ENCODE data around the gene ZNF436.
A peak's percentile ranks its signal among the peaks of the same experiment; 100 is the strongest.
"Not testable (repeated sequence)": the region's sequence is repeated elsewhere in the genome, so short reads cannot be mapped to it uniquely, and the experiment has no call there.

ZNF436 gene

DNA sequence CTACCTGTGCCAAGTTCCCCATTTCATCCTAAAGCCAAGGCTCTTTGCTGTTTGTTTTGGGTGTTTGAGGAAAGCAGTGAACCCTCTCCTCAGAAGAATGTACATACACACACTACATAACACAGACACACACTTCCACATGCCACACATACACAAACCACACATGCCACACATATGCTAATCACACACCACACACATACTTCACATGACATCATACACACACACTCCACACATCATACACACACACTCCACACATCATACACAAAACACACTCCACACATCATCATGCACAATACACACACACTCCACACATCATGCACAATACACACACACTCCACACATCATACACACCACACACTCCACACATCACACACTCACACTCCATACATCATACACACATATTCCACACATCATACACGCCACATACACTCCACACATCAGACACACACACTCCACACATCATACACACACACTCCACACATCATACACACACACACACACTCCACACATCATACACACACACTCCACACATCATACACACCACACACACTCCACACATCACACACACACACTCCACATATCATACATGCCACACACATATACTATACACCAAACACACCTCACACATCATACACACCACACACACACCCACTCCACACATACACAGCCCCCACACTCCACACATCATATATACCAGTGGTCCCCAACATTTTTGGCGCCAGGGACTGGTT lies 22.7 kb upstream of the ZNF436 start:
- DNase-seq (ENCODE audit: low spot score), result no peak

DNA sequence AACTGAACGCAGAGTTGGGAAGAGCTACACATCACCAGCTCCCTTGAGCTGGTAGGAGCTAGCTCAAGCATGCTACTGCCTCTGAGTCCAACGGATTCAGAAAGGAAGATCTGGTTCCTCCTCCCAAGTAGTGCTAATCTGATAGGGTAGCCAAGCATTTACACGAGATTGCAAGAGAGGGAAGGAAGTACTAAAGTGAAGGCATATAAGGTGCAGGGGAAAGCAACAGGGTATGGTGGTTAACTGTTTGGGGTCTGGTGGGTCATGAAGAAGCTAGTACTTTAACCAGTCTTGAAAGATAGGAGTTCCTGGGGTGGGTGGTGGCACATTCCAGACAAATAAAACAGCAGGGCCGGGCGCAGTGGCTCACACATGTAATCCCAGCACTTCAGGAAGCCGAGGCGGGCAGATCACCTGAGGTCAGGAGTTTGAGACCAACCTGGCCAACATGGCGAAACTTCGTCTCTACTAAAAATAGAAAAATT lies 20.2 kb upstream of the ZNF436 start:
- DNase-seq (ENCODE audit: low spot score), result no peak

DNA sequence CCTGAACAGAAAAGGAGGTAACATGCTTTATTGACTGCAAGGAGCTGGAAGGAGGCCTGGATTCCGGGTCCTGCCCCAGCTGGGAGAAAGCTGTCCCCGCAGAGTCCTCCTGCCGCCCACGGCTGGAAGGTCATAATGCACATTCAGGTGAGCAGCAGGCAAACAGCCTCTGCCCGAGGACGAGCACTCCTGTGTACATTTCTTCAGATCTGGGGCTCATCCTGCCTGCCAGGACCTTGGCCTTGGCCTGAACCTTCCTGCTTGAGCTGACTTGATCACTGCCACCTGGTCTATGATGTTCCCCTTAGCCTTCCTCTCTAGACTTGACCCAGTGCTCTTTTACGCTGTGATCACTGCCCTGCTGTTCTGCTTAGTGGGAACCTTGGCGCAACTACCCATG lies 17.9 kb upstream of the ZNF436 start:
- DNase-seq (ENCODE audit: low spot score), result no peak

DNA sequence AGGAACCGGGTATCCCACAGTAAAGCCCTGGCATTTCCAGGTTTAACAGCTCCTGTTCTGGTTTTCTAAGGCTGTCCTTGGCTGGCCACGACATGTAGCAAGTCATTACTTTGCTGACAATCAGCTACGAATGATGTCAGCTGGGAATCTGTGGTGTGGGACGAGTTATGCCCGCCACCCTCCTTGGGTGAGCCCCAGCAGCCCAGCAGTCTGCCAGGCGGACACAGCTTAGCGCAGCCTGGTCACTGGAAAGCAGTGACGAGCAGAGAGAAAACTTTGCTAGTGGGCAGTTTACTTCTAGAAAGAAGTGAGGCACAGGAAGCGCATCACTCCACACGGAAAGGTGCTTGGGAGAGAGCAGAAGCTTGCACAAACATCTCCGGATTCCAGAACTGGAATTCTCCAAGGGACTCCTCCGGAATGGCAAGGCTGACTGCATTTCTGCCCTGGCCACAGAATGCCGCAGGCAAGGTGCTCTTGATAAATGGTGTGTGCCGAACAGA lies 15.5 kb upstream of the ZNF436 start:
- DNase-seq (ENCODE audit: low spot score), result no peak

DNA sequence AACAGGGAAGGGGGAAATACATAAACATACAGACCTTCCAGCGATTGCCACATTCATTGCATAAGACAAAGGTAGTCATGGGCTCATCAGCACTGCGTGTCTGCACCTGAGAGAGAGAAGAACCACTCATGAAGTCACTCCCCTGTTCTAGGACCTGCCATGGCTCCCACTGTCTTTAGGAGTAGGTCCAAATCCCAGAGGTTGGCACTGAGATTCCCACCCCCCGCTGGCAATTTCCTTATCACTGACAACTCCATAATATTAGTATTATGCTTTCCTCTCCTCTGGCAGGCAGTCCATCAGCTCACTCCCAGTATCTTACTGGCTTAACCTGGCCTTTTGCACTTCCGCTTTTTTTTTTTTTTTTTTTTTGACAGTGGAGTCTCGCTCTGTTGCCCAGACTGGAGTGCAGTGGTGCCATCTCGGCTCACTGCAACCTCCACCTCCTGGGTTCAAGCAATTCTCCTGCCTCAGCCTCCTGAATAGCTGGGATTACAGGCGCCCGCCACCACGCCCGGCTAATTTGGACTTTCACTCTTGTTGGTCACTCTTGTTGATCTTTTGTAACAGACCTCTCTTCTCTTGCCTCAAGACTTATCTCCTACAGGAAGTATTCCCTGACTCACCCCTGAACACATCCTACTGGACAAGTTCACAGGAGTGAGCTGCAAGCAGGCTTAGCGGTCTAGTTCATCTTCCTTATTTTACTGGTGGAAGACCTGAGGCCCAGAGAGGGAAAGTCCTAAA lies 14.8 kb upstream of the ZNF436 start:
- peak; percentile 68 for DNase-seq (ENCODE audit: low spot score)

DNA sequence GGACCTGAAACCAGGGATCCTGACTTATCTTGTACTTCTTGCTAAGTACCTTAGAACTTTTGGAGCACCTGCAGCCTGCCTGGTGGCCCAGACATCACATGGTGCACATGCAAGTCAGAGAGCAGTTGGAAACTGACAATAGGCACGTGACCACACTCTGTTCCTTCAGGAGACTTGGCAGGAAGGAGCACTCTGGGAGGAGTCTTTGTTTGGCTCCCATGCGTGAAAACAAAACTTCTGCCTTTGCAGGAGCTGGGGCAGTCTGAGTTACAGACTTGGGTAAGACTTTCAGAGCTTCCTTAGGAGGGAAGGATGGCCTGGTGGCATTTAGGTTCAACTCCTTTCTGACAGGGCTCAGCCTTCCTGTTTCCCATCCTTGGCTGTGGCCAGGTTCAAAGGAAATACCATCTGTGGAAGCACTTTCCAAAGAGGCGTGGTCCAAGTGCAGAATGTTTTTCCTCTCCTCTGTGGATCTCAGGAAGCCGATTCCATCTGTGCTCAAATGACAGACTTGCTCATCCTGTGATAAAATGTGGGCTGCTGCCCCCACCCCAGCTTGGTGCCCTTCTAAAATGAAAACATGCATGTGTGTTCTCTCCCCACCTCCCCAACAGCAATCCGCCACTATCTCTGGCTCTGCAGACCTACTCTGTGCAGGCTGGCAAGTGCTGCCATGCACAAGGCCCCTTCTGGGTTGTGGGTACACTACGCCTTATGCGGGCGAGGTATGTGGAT lies 14.1 kb upstream of the ZNF436 start:
- no peak for DNase-seq (ENCODE audit: low spot score)

DNA sequence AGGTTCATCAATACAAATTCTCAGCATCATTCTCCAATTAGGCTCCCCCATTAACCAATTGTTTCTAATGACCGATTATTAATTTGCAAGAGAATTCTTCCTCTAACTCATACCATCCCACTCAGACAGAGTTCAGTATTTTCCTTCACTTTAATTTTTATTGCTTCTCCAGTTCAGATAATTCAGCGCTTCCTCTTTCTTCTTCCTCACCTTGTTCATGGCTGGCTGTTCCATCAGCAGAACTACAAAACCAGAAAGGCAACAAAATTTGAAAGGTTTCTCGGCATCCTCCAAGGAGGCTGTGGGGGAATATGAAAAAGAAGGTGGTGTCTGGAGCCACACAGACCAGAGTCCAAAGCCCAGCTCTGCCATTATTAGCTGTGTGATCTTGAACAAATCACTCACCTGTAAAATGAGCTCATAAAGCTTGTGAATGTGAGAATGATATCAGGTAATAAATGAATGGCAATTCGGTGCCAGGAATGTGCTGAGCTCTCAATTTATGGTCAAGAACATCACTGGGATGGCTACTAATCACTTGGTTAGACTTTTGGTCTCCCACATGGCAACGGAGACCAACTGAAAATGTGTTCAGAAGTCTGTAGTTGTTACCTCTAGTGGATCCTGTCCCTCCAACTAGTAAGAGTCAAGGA lies 11.7 kb upstream of the ZNF436 start:
- DNase-seq (ENCODE audit: low spot score), result no peak

DNA sequence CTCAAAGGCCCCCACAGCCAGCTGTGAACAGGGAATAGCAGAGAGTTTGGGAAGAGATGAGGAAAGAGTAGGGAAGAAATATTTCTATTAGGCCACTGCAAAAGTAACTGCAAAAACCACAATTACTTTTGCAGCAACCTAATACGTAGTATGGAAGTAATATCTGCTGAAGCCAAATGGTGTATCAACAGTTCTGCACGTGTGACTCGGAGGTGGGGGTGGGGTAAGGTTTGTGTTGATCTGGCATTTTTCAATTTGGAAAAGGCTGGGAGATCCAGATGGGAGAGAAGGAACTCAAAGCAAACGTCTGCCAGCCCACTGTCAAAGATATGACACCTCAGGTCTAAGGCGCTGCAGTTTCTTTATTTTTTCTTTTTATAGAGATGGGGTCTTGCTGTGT lies 11.1 kb upstream of the ZNF436 start:
- DNase-seq (ENCODE audit: low spot score), result no peak

DNA sequence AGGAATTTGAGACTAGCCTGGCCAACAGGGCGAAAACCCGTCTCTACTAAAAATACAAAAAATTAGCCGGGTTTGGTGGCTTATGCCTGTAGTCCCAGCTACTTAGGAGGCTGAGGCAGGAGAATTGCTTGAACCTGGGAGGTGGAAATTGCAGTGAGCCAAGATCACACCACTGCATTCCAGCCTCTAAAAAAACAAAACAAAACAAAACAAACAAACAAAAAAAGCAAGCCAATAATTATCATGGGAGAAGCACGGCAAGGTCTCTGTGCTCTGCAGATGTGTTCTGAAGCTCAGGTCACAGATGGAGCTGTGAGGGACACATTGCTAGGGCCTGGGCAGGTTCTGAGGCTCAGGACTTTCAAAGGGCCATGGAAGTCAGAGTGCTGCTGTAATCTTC lies 10.6 kb upstream of the ZNF436 start:
- not testable (repeated sequence) for DNase-seq (ENCODE audit: low spot score)

DNA sequence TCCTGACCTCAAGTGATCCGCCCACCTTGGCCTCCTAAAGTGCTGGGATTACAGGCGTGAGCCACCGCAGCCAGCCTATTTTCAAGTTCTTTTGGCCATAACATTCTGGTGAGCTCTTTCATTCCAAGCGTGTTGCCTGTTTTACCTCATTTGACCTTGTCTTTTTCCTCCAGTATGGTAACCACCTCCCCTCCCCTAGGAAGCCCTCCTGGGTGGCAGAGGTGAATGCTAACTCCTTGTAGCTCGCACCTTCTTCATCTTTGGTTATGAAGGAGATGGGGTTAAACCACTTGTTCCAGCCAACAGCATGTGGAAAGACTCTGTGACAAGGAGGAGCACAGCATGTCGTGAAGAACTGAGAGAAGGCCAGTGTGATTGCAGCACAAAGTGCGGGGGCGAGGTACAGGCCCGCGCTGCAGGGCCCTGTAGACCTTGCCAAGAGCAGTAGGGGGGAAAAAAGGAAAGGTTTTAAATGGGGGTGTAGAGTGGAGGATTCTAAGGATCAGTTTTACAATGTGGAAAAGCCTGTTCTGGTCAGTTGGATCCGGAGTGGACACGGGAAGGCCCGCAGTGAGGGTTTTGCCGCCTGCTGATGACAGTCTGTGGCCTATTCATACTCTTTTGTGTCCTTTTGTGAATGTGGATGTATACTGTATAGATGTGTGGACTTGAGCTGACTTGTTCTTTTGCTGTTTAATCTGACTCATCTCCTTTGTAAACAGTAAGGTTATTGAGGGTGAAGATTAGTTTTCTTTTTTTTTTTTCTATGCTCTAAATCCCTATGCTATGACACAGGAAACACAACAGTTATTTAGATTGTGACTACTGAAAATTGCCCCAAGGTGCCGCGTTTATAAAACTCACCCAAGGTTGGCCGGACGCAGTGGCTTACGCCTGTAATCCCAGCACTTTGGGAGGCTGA lies 7.5 kb upstream of the ZNF436 start:
- peak; percentile 71 for DNase-seq (ENCODE audit: low spot score)

DNA sequence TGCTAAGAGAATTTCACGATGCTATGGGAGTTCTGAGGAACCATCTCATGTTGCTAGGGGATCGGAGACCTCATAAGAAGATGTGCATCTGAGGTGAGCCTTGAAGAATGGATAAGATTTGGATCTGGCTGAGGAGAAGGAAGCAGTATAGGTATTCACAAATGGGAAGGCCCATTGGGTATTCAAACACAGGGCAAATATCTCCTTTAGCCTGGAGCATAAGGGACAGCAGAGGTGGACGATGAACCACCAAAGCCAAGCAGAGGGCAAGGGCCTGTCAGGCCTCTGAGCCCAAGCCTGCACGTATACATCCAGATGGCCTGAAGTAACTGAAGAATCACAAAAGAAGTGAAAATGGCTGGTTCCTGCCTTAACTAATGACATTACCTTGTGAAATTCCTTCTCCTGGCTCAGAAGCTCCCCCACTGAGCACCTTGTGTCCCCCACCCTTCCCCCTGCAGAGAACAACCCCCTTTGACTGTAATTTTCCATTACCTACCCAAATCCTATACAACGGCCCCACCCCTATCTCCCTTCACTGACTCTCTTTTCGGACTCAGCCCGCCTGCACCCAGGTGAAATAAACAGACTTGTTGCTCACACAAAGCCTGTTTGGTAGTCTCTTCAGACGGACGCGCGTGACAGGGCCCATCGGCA lies 4.6 kb upstream of the ZNF436 start:
- not testable (repeated sequence) for DNase-seq (ENCODE audit: low spot score)

DNA sequence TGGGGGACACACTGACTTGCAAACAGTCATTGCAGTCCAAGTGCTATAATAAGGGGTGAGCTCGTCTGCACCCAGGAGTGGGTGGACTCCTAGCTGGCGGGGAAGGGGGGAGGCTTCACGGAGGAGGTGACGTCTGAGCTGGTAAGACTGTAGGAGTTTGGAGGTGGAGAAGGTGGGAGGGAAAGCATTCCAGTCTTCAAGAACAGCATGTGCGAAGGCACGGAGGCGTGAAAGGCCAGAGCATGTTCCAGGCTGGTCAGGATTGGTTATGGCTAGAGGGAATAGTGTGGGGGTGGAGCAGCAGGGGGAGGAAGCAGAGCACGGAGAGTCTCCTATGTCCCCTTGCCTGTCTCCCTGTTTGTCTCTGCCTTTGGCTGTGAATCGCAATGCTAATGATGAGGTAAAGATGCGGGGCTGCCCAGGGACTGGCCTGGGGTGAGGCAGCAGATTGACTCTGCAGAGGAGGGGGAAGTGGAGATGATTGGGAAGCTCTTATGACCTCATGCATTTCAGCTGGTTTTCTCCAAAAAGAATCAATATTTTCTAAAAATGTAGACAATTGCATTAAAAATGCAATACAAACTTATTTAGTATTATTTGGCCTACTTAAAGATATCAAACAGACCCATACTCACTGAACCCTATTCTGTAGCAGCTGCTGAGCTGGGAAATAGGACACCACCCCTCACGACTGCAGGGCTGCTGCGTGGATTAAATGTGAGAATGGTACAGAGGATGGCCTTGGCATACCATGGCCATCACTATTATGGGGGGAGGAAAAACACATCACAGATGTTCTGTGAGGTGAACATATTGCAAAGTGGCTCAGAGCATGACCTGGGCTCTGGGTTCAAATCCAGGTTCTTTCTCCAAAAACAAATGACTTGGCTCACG lies 2.6 kb upstream of the ZNF436 start:
- no peak for DNase-seq (ENCODE audit: low spot score)

DNA sequence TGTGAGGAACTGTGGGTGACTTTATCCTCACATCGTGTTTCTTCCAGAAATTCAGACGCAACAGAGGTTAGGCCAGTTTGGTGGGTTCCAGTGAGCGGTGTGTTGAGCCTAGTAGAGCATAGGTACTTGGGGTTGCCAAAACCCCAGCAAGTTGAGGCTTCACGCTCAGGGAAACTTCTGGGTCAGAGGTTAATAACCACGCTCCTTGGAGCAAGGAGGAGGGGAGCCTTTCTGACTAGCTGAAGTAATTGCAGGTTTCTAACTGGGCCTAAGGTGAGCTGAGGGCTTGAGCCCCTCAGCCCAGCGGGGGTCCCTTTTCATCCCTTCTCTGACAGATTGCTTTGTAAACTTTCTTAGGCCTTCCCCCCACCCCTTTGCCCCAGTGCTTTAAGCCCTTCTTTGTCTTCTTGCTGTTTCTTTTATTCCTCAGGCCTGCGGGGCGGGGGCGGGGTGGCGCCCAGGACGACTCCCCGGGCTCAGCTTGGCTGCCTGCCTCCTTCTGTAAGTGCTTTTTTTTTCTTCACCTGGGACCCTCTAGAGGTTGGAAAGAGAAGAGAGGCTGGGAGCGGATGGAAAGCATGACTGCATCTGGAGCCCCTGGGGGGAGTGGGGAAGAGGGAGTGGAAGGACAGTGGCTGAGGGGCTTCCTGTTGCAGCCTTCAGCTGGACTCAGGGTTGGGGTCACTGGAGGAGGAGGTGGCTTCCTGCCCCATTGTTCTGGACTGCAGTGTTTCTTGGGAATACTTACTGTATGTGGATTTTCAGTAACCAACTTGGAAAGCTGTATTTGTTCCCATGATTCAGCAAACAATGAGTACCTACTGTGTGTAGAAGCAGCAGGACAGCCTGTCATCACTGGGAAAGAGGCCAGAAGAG lies 1.3 kb upstream of the ZNF436 start:
- peak; percentile 55 for DNase-seq (ENCODE audit: low spot score)

DNA sequence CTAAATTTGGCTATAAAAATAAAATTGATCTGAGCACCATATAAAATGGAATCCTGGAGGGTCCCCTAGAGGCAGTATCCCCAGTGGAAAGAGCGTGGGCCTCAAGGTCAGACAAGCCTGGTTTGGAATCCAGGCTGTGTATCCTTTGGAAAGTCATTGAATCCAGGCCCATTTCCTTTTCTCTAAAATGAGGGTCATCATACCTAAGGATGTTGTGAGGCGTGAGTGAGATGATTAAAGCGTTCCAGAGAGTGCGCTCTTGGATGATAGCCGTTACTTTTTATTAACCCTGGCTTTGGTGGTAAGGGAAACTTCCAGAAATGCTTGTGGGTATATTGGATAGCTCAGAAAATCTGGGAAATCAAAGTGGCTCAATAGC lies 683 bp upstream of the ZNF436 start:
- DNase-seq (ENCODE audit: low spot score), result no peak

DNA sequence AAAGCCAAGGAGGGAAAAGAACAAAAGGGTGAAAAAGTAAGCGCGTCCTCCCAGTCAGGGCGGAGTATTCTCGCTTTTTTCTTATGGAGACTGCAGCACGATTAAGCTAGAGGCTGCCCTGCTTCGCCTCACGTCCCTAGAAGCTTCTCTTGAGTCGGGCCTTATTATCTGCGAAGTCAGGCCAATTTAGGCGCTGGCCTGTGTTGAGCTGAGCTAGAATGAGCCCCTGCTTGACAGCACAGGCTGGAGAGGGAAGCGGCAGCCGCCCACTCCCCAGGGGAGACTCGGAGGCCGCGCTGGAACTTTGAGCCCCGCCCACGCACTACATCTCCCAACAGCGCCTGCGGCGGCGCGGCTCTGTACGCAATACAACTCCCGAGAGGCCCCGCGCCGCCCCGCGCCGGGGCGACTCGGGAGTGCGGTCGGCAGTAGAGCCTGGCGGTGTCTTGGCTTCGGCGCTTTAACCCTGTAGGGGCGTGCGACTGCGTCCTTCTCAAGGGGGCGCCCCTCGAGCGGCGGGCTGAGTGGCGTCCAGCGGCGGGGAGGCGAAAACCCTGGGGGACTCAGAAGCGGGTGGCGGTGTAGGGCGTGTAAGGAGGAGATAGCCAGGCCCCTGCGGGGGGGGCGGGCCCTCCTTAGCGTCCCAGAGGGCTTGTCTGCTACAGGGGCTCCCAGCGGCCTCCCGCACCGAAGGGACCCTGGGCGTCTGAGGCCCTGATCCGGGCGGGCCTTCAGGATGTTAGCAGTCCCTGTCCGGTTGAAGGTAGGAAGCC lies 888 bp downstream of the ZNF436 start:
- peak; percentile 84 for DNase-seq (ENCODE audit: low spot score)

DNA sequence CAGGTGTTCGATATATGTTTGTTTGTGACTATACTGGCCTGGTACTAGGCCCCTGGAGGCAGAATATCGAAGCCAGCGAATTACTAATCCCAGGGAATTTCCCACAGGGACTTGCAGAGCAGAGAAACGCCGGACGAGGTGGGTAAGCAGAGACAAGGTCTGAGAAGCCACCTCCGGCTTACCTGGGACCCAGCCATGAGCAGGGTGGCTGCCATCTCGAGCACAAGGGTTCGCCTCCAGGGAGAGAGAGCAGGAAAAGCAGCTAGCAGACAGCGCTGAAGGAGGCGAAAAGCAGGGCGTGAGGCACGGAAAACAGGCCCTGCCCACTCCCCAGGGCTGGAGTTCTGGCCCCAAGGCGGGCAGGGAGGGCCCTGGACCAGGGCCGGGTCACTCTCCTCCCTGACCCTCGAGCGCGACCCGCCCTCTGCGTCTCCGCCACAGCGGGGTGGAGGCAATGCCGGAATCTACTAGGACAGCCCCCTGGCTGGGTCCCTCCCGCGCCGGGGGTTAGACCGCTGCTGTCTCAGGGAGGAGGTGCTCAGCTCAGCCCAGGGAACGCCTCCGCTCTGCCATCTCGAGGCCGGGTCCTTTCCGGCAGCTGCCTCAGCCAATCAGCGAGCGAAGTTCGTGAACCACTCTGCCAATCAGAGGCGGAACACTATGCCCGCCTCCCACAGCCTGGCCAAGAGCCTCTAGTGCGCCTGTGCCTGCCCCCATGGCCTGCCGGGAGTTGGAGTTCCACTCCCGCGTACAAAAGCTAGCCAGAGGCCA lies 1.7 kb downstream of the ZNF436 start:
- DNase-seq (ENCODE audit: low spot score), result peak; percentile 97

DNA sequence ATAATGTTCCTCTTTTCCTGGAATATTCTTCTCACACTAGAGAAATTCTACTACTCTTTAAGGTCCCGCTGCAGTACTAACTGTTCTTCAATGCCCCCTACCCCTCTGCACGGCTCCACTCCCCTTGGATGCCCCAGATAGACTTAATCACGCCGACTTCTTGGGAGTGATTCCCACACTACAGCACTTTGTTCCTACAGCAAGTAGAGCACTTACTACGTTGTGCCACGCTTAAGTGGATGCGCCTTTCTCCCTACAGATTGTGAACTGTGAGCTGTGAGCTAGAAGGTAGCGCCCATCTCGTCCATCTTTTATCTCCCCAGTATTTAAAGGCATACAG lies 2.2 kb downstream of the ZNF436 start:
- DNase-seq (ENCODE audit: low spot score), result no peak

All from kidney capillary endothelial cell (primary cell).